Thyroid gland (tissue), 4 donors: ENCODE data around the gene TFCP2. TPM values are rescaled to one million over a fixed set of nuclear protein-coding genes. Genes with fewer than 3 reads are reported as not detected.

Experiments used
- DNase-seq, 2 donors: peaks; one replicate each; pipeline ENCODE4 v3.0.0-alpha.2; 2019
- H3K27ac ChIP-seq, 3 donors: fragments of 200-600 bp; sonication (generic); 1 replicate in 2 of 3; 2 replicates in 1 of 3; pipeline ENCODE4 v1.5.1; 2016 to 2019; ENCODE audit warnings: mild to moderate bottlenecking in 1 of 3, moderate library complexity in 1 of 3
- H3K27me3 ChIP-seq: fragments of 200-600 bp; sonication (generic); one replicate; pipeline ENCODE4 v1.5.1; 2019
- H3K36me3 ChIP-seq, 2 donors: fragments of 200-600 bp; sonication (generic); one replicate each; pipeline ENCODE4 v1.5.1; 2016 to 2019
- H3K4me1 ChIP-seq, 2 donors: fragments of 200-600 bp; sonication (generic); one replicate each; pipeline ENCODE4 v1.5.1; 2017 to 2019
- H3K4me3 ChIP-seq, 3 donors: fragments of 200-600 bp; sonication (generic); replicated peaks in 1 of 3; 1 replicate in 2 of 3; 2 replicates in 1 of 3; pipeline ENCODE4 v1.5.1; 2016; ENCODE audit warnings: mild to moderate bottlenecking in 1 of 3
- H3K9me3 ChIP-seq: fragments of 200-600 bp; sonication (generic); one replicate; pipeline ENCODE4 v1.5.1; 2017
- POLR2A ChIP-seq, 2 donors: fragments of 450-650 bp; IDR thresholded peaks; one replicate each; pipeline ENCODE4 v1.6.1; 2017; ENCODE audit warnings: antibody characterized with exemption in 2 of 2, mild to moderate bottlenecking in 2 of 2, moderate library complexity in 1 of 2
- WGBS, 2 donors: methylation state at CpG; one replicate each; pipeline ENCODE4 v1.1.5; 2017; 5-methylcytosine and 5-hydroxymethylcytosine counted together
- intact Hi-C: fragments of 100-400 bp; cut with DNase I; formaldehyde crosslinking; loops from one replicate; pipeline ENCODE4 v1.15.1; 2023
- total RNA-seq, 4 donors: library from RNA; depleted of rRNA; stranded (reverse); fragments of >200 nt; gene quantifications; one replicate each; pipeline ENCODE4 v1.2.3, GENCODE V29; 2016
- TF ChIP-seq, protein P1 (sequence below), 6 experiments: fragments of 200-600 bp in 3 of 6; fragments of 450-650 bp in 3 of 6; sonication (generic) in 3 of 6; IDR thresholded peaks; one replicate each; pipeline ENCODE4 v1.5.1; 2016 to 2019; ENCODE audit warnings: antibody characterized with exemption in 6 of 6, mild to moderate bottlenecking in 2 of 6, inconsistent platforms in 1 of 6, moderate library complexity in 1 of 6

The TFCP2 gene
- total RNA-seq, 4 donors from 2014 or later = 14.9 to 22.6 (median 21.3) TPM

DNA sequence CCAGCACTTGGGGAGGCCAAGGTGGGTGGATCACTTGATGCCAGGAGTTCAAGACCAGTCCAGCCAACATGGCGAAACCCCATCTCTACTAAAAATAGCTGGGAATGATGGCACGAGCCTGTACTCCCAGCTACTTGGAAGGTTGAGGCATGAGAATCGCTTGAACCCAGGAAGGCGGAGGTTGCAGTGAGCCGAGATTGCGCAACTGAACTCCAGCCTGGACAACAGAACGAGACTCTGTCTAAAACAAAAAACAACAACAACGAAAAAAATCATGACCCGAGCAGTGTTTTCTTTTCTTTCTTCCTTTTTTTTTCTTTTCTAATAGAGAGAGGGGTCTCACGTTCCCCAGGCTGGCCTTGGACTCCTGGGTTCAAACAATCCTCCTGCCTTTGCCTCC lies 86.0 kb downstream of the TFCP2 start:
- intact Hi-C loops = loop anchor here (10.0 kb wide), 2 partner anchors 88 to 148 kb away; partner anchors contain the start of genes DAZAP2 and TFCP2
- Histone ChIP-seq H3K27ac (no peak overlapping the region), H3K9me3 (no peaks in the 10 kb centered on the region), H3K36me3 (no peaks in the 10 kb centered on the region), H3K27me3 (no peaks in the 10 kb centered on the region), H3K4me1 (peaks cover 4 to 8% of the 10 kb centered on the region in 2 donors), H3K4me3 (no peak overlapping the region)
- 91 to 92% methylated on average over 10 of the region's 10 CpGs for WGBS, 2 donors
- TF ChIP-seq POLR2A (IDR thresholded peaks at IDR 0.05) = no peak
- TF ChIP-seq, protein P1, sequence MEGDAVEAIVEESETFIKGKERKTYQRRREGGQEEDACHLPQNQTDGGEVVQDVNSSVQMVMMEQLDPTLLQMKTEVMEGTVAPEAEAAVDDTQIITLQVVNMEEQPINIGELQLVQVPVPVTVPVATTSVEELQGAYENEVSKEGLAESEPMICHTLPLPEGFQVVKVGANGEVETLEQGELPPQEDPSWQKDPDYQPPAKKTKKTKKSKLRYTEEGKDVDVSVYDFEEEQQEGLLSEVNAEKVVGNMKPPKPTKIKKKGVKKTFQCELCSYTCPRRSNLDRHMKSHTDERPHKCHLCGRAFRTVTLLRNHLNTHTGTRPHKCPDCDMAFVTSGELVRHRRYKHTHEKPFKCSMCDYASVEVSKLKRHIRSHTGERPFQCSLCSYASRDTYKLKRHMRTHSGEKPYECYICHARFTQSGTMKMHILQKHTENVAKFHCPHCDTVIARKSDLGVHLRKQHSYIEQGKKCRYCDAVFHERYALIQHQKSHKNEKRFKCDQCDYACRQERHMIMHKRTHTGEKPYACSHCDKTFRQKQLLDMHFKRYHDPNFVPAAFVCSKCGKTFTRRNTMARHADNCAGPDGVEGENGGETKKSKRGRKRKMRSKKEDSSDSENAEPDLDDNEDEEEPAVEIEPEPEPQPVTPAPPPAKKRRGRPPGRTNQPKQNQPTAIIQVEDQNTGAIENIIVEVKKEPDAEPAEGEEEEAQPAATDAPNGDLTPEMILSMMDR (IDR thresholded peaks at IDR 0.05) = no peak
- DNase-seq = no peak

GRCh38 chr12:51085757-51086156 lies 87.2 kb downstream of the TFCP2 start:
- Histone ChIP-seq H3K27ac (no peak overlapping the region), H3K4me1 (peaks cover 9 to 11% of the 10 kb centered on the region in 2 donors), H3K9me3 (no peaks in the 10 kb centered on the region), H3K36me3 (no peaks in the 10 kb centered on the region), H3K4me3 (no peak overlapping the region), H3K27me3 (no peaks in the 10 kb centered on the region)
- 86 to 87% methylated on average over 3 of the region's 3 CpGs for whole genome bisulfite sequencing, 2 donors
- TF ChIP-seq, protein P1 (IDR thresholded peaks at IDR 0.05) = no peak
- no peak for TF ChIP-seq POLR2A (IDR thresholded peaks at IDR 0.05)
- intact Hi-C loops = loop anchor here (10.0 kb wide), 2 partner anchors 89 to 149 kb away; partner anchors contain the start of genes DAZAP2 and TFCP2
- DNase-seq = no peak

DNA sequence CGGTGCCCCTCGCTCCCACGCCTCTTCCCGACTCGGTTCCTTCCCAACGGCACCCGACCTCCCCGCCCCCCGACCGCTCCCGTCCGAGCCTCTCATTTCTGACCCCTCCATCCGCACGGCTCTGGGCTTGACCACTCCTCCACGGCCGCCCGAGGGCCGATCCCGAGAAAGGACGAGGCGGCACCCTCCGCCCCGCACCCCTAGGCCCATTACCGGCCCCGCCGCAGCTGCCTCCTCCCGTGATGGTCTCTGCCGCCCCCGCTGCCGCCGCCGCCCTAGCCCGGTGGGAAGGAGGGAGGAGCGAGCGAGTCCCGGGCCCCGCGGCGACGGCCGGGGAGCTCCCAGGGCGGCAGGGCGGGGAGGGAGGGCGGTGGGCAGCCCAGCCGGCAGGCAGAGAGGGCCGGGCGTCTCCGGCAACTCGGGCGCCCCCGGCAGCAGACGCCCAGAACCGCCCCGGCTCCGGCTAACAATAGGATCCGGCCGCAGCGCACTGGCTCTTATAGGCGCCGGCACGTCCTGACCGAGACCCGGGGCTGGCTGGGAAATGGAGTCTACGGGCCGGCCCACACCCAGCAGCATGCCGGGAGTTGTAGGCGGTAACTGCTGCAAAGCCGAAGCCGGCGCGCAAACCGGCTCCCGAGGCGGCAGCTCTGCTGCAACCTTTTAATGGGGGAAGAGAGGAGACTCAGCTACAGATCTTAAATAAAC lies 89.7 kb downstream of the TFCP2 start, which contains the start of gene CSRNP2:
CSRNP2 (minus strand) TSS at position 471 of the 708 bp plus-strand sequence. CDS start 7,035 bp downstream, outside the sequence.
- peak within 1 kb of the TSS; percentile 73 to 95 (median 88) for H3K4me3 ChIP-seq
- no peaks in the 10 kb centered on the region for H3K9me3 ChIP-seq
- intact Hi-C loops = loop anchor here (10.0 kb wide), 2 partner anchors 92 to 152 kb away; partner anchors contain the start of genes DAZAP2 and TFCP2
- 0 to 1% methylated on average over 26 to 32 of the region's 74 CpGs for WGBS, 2 donors
- H3K36me3 ChIP-seq = no peaks in the 10 kb centered on the region
- TF ChIP-seq POLR2A (IDR thresholded peaks at IDR 0.05) = peak; percentile 98 to 100
- TF ChIP-seq, protein P1 (IDR thresholded peaks at IDR 0.05) = peak in 1 of 6 experiments; percentile 22
- no peaks in the 10 kb centered on the region for H3K27me3 ChIP-seq
- peaks cover 9 to 11% of the 10 kb centered on the region in 2 donors for H3K4me1 ChIP-seq
- peak within 1 kb of the TSS; percentile 88 to 93 (median 92) for H3K27ac ChIP-seq
- peak; percentile 97 for DNase-seq

GRCh38 chr12:51082561-51083125 lies 90.3 kb downstream of the TFCP2 start:
- Histone ChIP-seq H3K27me3 (no peaks in the 10 kb centered on the region), H3K4me1 (peaks cover 12 to 14% of the 10 kb centered on the region in 2 donors), H3K27ac (peak overlapping the region; percentile 88 to 93 (median 92)), H3K4me3 (peak overlapping the region; percentile 73 to 95 (median 88)), H3K36me3 (no peaks in the 10 kb centered on the region), H3K9me3 (no peaks in the 10 kb centered on the region)
- whole genome bisulfite sequencing, 2 donors = 5% methylated on average over 18 of the region's 18 CpGs
- TF ChIP-seq POLR2A (IDR thresholded peaks at IDR 0.05) = no peak
- TF ChIP-seq, protein P1 (IDR thresholded peaks at IDR 0.05) = no peak
- intact Hi-C loops = loop anchor here (10.0 kb wide), 2 partner anchors 92 to 152 kb away; partner anchors contain the start of genes DAZAP2 and TFCP2
- DNase-seq = peak in 1 of 2 donors; percentile 10
